ENCODE data around the gene KIRREL3.

DNA sequence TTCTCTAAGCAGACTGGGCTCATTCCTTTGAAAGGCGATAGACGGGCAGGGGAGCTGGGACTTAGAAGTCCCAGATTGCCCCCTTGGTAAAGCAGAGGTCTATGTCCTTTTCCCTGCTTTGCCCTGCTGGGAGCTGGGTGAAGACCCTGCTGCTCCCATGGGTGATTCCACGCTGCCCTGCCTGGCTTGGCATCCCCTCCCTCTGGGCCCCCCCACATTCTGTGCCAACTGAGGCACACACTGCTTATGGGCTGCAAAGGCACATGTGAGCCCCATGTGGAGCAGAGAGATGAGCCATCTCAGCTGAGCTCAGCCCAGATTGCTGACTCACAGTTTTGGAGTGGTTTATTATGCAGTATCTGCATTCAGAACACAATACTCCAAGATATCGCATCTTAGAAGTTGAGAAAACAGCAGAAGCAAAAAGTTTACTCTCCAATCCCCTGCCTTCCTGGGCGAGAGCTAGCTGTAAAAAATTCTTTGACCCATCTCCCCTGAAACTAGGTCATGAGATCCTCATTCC is 517.9 kb downstream of the KIRREL3 start:
- TF ChIP-seq, protein P1, sequence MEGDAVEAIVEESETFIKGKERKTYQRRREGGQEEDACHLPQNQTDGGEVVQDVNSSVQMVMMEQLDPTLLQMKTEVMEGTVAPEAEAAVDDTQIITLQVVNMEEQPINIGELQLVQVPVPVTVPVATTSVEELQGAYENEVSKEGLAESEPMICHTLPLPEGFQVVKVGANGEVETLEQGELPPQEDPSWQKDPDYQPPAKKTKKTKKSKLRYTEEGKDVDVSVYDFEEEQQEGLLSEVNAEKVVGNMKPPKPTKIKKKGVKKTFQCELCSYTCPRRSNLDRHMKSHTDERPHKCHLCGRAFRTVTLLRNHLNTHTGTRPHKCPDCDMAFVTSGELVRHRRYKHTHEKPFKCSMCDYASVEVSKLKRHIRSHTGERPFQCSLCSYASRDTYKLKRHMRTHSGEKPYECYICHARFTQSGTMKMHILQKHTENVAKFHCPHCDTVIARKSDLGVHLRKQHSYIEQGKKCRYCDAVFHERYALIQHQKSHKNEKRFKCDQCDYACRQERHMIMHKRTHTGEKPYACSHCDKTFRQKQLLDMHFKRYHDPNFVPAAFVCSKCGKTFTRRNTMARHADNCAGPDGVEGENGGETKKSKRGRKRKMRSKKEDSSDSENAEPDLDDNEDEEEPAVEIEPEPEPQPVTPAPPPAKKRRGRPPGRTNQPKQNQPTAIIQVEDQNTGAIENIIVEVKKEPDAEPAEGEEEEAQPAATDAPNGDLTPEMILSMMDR (IDR thresholded peaks at IDR 0.05), result no peak
- TF ChIP-seq POLR2A (IDR thresholded peaks at IDR 0.05), result no peak
